Endodermal cell (in vitro differentiated cells): ENCODE measurements around the gene NOS1AP. TPM values are rescaled to one million over a fixed set of nuclear protein-coding genes. Genes with fewer than 3 reads are reported as not detected.

ENCODE experiments used
- DNase-seq: peaks from one replicate; pipeline ENCODE4 v3.0.0-alpha.2; 2017
- H3K27ac ChIP-seq: 2 replicates; pipeline ENCODE4 v1.5.1; 2013; ENCODE audit warnings: mild to moderate bottlenecking, low read depth, low read length, moderate library complexity
- H3K27me3 ChIP-seq: 2 replicates; pipeline ENCODE4 v1.6.1; 2013; ENCODE audit warnings: mild to moderate bottlenecking, low read length, moderate library complexity; ENCODE audit not compliant: insufficient read depth, control insufficient read depth, poor library complexity, severe bottlenecking
- H3K36me3 ChIP-seq: 2 replicates; pipeline ENCODE4 v1.7.0; 2013; ENCODE audit warnings: mild to moderate bottlenecking, low read length, moderate library complexity; ENCODE audit not compliant: control insufficient read depth, insufficient read depth
- H3K4me1 ChIP-seq: one replicate; pipeline ENCODE4 v1.7.0; 2013; ENCODE audit warnings: low read length; ENCODE audit not compliant: control insufficient read depth, insufficient read depth
- H3K4me3 ChIP-seq: 2 replicates; pipeline ENCODE4 v1.5.1; 2013; ENCODE audit warnings: mild to moderate bottlenecking, low read length, moderate library complexity
- H3K9ac ChIP-seq: 2 replicates; pipeline ENCODE4 v1.6.1; 2013; ENCODE audit warnings: mild to moderate bottlenecking, low read length, moderate library complexity; ENCODE audit not compliant: poor library complexity, severe bottlenecking; ENCODE audit errors: extremely low read depth
- H3K9me3 ChIP-seq: 2 replicates; pipeline ENCODE4 v1.6.1; 2013; ENCODE audit warnings: mild to moderate bottlenecking, low read length, moderate library complexity; ENCODE audit not compliant: control insufficient read depth
- H3K27ac Mint-ChIP-seq: 2 replicates; pipeline ENCODE4 v1.8.0; 2020; ENCODE audit warnings: mixed read lengths
- H3K27me3 Mint-ChIP-seq: 2 replicates; pipeline ENCODE4 v1.8.0; 2021; ENCODE audit warnings: mild to moderate bottlenecking, mixed read lengths; ENCODE audit not compliant: insufficient read depth
- H3K36me3 Mint-ChIP-seq: 2 replicates; pipeline ENCODE4 v1.8.0; 2020; ENCODE audit warnings: low read depth, mixed read lengths
- H3K4me1 Mint-ChIP-seq: 2 replicates; pipeline ENCODE4 v1.8.0; 2020; ENCODE audit warnings: mixed read lengths
- H3K4me3 Mint-ChIP-seq: 2 replicates; pipeline ENCODE4 v1.8.0; 2020; ENCODE audit warnings: mild to moderate bottlenecking, moderate library complexity, mixed read lengths
- H3K9me3 Mint-ChIP-seq: 2 replicates; pipeline ENCODE4 v1.8.0; 2020; ENCODE audit warnings: mild to moderate bottlenecking, mixed read lengths
- CTCF ChIP-seq: fragments of 200-600 bp; sonication (generic); conservative IDR thresholded peaks from 2 replicates; pipeline ENCODE4 v1.5.0; 2021; ENCODE audit warnings: antibody characterized with exemption, mild to moderate bottlenecking
- WGBS, 2 experiments: methylation state at CpG; one replicate each; pipeline versions ENCODE4 v1.1.5 to v1.1.7; 2013; ENCODE audit warnings: missing lambda C conversion rate in 2 of 2, mixed read lengths in 1 of 2; ENCODE audit not compliant: insufficient coverage in 1 of 2, insufficient read length in 1 of 2; 5-methylcytosine and 5-hydroxymethylcytosine counted together
- total RNA-seq, 2 donors: library from RNA; stranded (reverse); fragmentation: NEBNext Ultra II Directional in 1 of 2; extraction: Animal tissue kit (Norgen Biotek cat#: 25700) in 1 of 2; gene quantifications; 2 replicates in 1 of 2; 3 replicates in 1 of 2; pipeline ENCODE4 v1.2.1, GENCODE V29; 2021

NOS1AP gene
- total RNA-seq, 2 donors from 2014 or later: 4.8 to 5.9 TPM

DNA sequence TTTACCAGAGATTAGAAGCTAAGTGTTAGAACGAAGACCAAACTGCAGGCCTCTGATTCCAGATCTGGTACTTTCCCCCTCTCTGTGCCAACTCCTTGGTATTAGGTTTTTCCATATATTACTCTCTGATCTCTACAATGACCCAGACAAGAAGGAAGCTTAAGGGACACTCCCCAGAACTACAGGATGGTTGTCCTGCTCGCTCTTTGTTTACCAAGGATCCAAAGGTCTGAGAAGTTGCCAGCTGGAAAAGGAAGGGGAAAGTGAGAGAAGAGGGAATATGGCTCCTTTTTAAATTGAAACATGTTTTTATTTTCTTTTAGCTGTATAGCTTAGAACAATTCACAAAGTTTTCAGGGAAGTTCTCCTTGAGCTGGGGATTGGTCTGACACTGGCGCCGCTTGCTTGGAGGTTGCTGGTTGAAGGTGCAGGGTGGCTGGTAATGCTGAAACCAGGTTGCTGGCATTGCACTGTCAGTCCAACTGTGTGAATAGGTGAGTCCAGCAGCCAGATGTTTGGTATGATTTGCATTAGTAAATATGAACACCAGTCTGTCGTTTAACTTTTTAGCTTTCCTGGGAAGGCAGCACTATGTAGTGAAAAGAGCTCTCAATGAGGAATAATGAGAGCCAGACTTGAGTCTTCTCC lies 89.3 kb downstream of the NOS1AP start:
- Mint-ChIP-seq H3K9me3 (peaks cover 4% of the 10 kb centered on the region), H3K27me3 (peaks cover 33% of the 10 kb centered on the region), H3K36me3 (no peaks in the 10 kb centered on the region), H3K4me1 (peaks cover 9% of the 10 kb centered on the region), H3K27ac (no peak overlapping the region), H3K4me3 (no peak overlapping the region)
- H3K4me3 ChIP-seq: no peak overlapping the region
- no peaks in the 10 kb centered on the region for H3K9me3 ChIP-seq
- H3K9ac ChIP-seq: no peak overlapping the region
- no peak for DNase-seq
- H3K27me3 ChIP-seq: peaks cover 24% of the 10 kb centered on the region
- WGBS, 2 experiments: 83 to 91% methylated on average over 1 to 4 of the region's 5 CpGs
- no peak overlapping the region for H3K27ac ChIP-seq
- TF ChIP-seq CTCF: no peak
- no peaks in the 10 kb centered on the region for H3K36me3 ChIP-seq
- H3K4me1 ChIP-seq: no peaks in the 10 kb centered on the region

GRCh38 chr1:162159515-162159914 lies 90.0 kb downstream of the NOS1AP start:
- Histone ChIP-seq H3K27ac (no peak overlapping the region), H3K4me3 (no peak overlapping the region), H3K4me1 (no peaks in the 10 kb centered on the region), H3K36me3 (no peaks in the 10 kb centered on the region), H3K9ac (no peak overlapping the region), H3K9me3 (no peaks in the 10 kb centered on the region), H3K27me3 (peaks cover 24% of the 10 kb centered on the region)
- peaks cover 9% of the 10 kb centered on the region for H3K4me1 Mint-ChIP-seq
- no peak overlapping the region for H3K27ac Mint-ChIP-seq
- no peak for TF ChIP-seq CTCF
- H3K36me3 Mint-ChIP-seq: no peaks in the 10 kb centered on the region
- DNase-seq: no peak
- H3K9me3 Mint-ChIP-seq: peaks cover 4% of the 10 kb centered on the region
- H3K27me3 Mint-ChIP-seq: peaks cover 39% of the 10 kb centered on the region
- WGBS, 2 experiments: 94% methylated on average over 2 of the region's 2 CpGs; no CpG with 5 or more reads in 1 of the 2 experiments
- H3K4me3 Mint-ChIP-seq: no peak overlapping the region

DNA sequence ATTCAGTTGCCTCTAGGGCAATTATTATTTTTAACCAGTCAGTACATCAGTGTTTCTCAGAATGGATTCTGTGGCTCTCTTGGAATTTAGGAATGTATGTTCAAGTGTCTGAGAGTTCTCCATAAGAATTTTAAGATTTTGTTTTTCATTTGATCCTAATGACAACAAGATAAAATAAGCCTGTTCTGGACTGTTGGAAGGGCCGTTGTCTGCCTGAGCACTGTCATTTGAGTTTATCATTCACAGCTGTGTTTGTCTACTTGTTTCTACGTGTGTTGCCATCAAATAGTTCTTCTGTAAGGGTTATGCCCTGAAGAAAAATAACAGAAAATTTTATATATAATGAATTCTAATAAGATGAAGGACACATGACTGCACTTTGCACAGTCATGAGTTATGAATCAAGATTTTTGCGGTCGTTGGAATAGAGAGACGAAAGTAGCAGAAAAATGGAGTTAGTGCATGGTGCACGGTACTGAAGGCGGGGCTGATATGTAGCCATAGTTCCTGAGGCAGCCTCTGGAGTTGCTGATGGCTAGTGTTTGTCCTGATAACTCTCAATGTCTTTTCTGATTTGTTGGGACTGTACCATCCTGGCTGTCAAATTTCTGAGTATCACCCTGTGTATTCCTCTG lies 92.5 kb downstream of the NOS1AP start:
- Histone ChIP-seq H3K27ac (no peak overlapping the region), H3K36me3 (no peaks in the 10 kb centered on the region), H3K9me3 (no peaks in the 10 kb centered on the region), H3K27me3 (peaks cover 27% of the 10 kb centered on the region), H3K4me3 (no peak overlapping the region), H3K4me1 (no peaks in the 10 kb centered on the region), H3K9ac (no peak overlapping the region)
- H3K27me3 Mint-ChIP-seq: peaks cover 58% of the 10 kb centered on the region
- H3K4me1 Mint-ChIP-seq: peaks cover 12% of the 10 kb centered on the region
- no peak overlapping the region for H3K27ac Mint-ChIP-seq
- 95 to 100% methylated on average over 5 to 7 of the region's 7 CpGs for WGBS, 2 experiments
- no peak for DNase-seq
- no peak for TF ChIP-seq CTCF
- H3K36me3 Mint-ChIP-seq: no peaks in the 10 kb centered on the region
- H3K9me3 Mint-ChIP-seq: peaks cover 4% of the 10 kb centered on the region
- no peak overlapping the region for H3K4me3 Mint-ChIP-seq
